Pulmonary artery endothelial cell (primary cell): ENCODE results near the gene DHCR24. TPM values are rescaled to one million over a fixed set of nuclear protein-coding genes. Genes with fewer than 3 reads are reported as not detected.

Experiments
- DNase-seq: peaks from one replicate; pipeline ENCODE4 v3.0.0-alpha.2; 2011; ENCODE audit warnings: low read depth, low spot score
- total RNA-seq: library from RNA; depleted of rRNA; stranded (reverse); fragments of >200 nt; gene quantifications from 2 replicates; pipeline ENCODE4 v1.2.3, GENCODE V29; 2014

The DHCR24 gene
- total RNA-seq, 1 donor from 2014 or later, result 126 TPM

- no peak for DNase-seq
These were observed 22.4 kb downstream of the DHCR24 start for GRCh38 chr1:54864460-54865208.

GRCh38 chr1:54863267-54863665, 23.7 kb downstream of the DHCR24 start:
- DNase-seq, result no peak

GRCh38 chr1:54861070-54861761, 25.8 kb downstream of the DHCR24 start:
- DNase-seq, result no peak

- no peak for DNase-seq
These were observed 27.1 kb downstream of the DHCR24 start for GRCh38 chr1:54859700-54860391.

- no peak for DNase-seq
These were observed 29.0 kb downstream of the DHCR24 start for GRCh38 chr1:54857746-54858561.

GRCh38 chr1:54857141-54857540, 29.9 kb downstream of the DHCR24 start:
- no peak for DNase-seq

GRCh38 chr1:54854381-54855020, 32.5 kb downstream of the DHCR24 start:
- no peak for DNase-seq

GRCh38 chr1:54853793-54854370, 33.1 kb downstream of the DHCR24 start:
- DNase-seq, result no peak

GRCh38 chr1:54853096-54853792, 33.8 kb downstream of the DHCR24 start:
- no peak for DNase-seq

GRCh38 chr1:54851936-54852524, 35.0 kb downstream of the DHCR24 start:
- no peak for DNase-seq

- no peak for DNase-seq
These were observed 35.6 kb downstream of the DHCR24 start for GRCh38 chr1:54851406-54851805.

- no peak for DNase-seq
These were observed 36.3 kb downstream of the DHCR24 start for GRCh38 chr1:54850737-54851136.

GRCh38 chr1:54850069-54850730, 36.8 kb downstream of the DHCR24 start:
- DNase-seq, result no peak

- no peak for DNase-seq
These were observed 37.6 kb downstream of the DHCR24 start for GRCh38 chr1:54849219-54850068.

GRCh38 chr1:54848134-54848948, 38.7 kb downstream of the DHCR24 start:
- no peak for DNase-seq

GRCh38 chr1:54846716-54847284, 40.2 kb downstream of the DHCR24 start:
- DNase-seq, result no peak

- DNase-seq, result no peak
These were observed 40.7 kb downstream of the DHCR24 start for GRCh38 chr1:54846301-54846700.
